Measurements from ENCODE around the gene CALML3. TPM values are rescaled to one million over a fixed set of nuclear protein-coding genes. Genes with fewer than 3 reads are reported as not detected.

CALML3 gene
- total and polyA plus RNA-seq, 2 donors (not counting 1 experiment from before 2014, with no cell fraction given): not detected

DNA sequence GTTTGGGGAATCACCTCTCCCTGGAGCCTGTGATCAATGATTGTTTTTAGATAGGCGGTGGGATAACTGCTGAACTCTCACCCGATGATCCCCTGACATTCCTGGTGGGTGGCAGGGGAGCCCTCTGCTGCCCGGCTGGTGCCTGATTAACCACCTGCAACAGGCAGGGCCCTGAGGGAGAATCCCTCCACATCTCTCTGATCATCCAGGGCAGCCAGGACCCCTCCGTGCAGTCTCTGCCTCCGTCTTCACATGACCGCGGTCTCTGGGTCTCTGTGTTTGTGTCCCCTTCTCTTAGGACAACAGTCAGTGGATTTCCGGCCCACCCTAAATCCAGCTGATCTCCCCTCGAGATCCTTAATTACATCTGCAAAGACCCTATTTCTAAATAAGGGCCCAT lies 42.7 kb upstream of the CALML3 start:
- intact Hi-C loops (cut with micrococcal nuclease): no loop called here
- H3K4me1 ChIP-seq (ENCODE audit: control insufficient read depth in 2 of 2, insufficient read depth in 2 of 2, low read length in 2 of 2): no peaks in the 10 kb centered on the region
- no peak overlapping the region for H3K27ac ChIP-seq (ENCODE audit: low read length in 2 of 2)
- H3K4me3 ChIP-seq (ENCODE audit: control extremely low read depth in 1 of 5, extremely low read depth in 1 of 5, insufficient read depth in 1 of 5, low read depth in 2 of 5, low read length in 4 of 5): no peak overlapping the region
- H2AFZ ChIP-seq (ENCODE audit: insufficient read depth, low read depth, low read length, poor library complexity, severe bottlenecking): no peak overlapping the region
- H4K20me1 ChIP-seq (ENCODE audit: control insufficient read depth, insufficient read depth, low read length, poor library complexity, severe bottlenecking): no peaks in the 10 kb centered on the region
- H3K4me2 ChIP-seq (replicated peaks; ENCODE audit: low read depth, low read length, poor library complexity, severe bottlenecking): no peak overlapping the region
- no peaks in the 10 kb centered on the region for H3K9me3 Mint-ChIP-seq (ENCODE audit: insufficient read depth)
- peaks cover 2% of the 10 kb centered on the region for H3K4me1 Mint-ChIP-seq
- ChIA-PET POLR2A (no interaction called here), CTCF (no interaction called here)
- H3K36me3 ChIP-seq (replicated peaks in 1 of 2; ENCODE audit: control extremely low read depth in 1 of 2, control insufficient read depth in 1 of 2, extremely low read depth in 1 of 2, insufficient read depth in 2 of 2, low read length in 1 of 2): no peaks in the 10 kb centered on the region
- 89% methylated on average over 5 of the region's 9 CpGs for WGBS (ENCODE audit: insufficient coverage)
- peaks cover 11% of the 10 kb centered on the region for H3K27me3 Mint-ChIP-seq
- no peak for ATAC-seq (ENCODE audit: low read depth)
- TF ChIP-seq, protein P1, sequence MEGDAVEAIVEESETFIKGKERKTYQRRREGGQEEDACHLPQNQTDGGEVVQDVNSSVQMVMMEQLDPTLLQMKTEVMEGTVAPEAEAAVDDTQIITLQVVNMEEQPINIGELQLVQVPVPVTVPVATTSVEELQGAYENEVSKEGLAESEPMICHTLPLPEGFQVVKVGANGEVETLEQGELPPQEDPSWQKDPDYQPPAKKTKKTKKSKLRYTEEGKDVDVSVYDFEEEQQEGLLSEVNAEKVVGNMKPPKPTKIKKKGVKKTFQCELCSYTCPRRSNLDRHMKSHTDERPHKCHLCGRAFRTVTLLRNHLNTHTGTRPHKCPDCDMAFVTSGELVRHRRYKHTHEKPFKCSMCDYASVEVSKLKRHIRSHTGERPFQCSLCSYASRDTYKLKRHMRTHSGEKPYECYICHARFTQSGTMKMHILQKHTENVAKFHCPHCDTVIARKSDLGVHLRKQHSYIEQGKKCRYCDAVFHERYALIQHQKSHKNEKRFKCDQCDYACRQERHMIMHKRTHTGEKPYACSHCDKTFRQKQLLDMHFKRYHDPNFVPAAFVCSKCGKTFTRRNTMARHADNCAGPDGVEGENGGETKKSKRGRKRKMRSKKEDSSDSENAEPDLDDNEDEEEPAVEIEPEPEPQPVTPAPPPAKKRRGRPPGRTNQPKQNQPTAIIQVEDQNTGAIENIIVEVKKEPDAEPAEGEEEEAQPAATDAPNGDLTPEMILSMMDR (IDR thresholded peaks at IDR 0.05): no peak
- no peak for TF ChIP-seq EZH2 (IDR thresholded peaks at IDR 0.05; ENCODE audit: borderline replicate concordance, insufficient read depth, low read depth, low read length, poor library complexity, severe bottlenecking)
- no peak for DNase-seq
- no peaks in the 10 kb centered on the region for H3K79me2 ChIP-seq (ENCODE audit: control insufficient read depth, insufficient read depth, low read length)
- H3K27me3 ChIP-seq (replicated peaks in 1 of 4; ENCODE audit: control extremely low read depth in 1 of 4, control insufficient read depth in 3 of 4, insufficient read depth in 4 of 4, low read length in 3 of 4): no peaks in the 10 kb centered on the region
- H3K4me3 Mint-ChIP-seq: no peak overlapping the region
- H3K27ac Mint-ChIP-seq: no peak overlapping the region
- no peak overlapping the region for H3K9ac ChIP-seq (ENCODE audit: low read length)
- H3K9me3 ChIP-seq (ENCODE audit: control extremely low read depth in 1 of 3, control insufficient read depth in 2 of 3, insufficient read depth in 1 of 3, low read length in 2 of 3): peaks cover 0 to 12% (median 0%) of the 10 kb centered on the region in 3 donors

DNA sequence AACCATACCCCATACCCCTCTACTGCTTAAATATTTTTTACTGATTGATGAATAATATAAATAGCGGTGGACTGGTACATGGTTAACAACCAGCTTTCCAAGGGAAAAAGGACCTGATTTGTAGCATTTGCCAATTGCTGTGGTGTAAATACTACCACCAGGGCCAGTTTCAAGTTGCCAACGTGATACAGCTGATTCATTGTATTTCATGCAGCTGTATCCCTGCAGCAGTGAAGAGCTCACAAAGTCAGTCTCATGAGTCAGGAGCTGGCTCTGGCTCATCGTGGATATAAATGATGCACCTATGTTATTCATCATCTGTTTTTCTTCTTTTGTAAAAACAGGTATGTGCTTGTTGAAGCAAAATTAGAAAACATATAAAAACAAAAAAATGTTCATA lies 40.6 kb upstream of the CALML3 start:
- Mint-ChIP-seq H3K27me3 (peaks cover 10% of the 10 kb centered on the region), H3K4me1 (peaks cover 2% of the 10 kb centered on the region), H3K27ac (no peak overlapping the region), H3K4me3 (no peak overlapping the region), H3K9me3 (ENCODE audit: insufficient read depth) (no peaks in the 10 kb centered on the region)
- TF ChIP-seq, protein P1 (IDR thresholded peaks at IDR 0.05): no peak
- no peak for TF ChIP-seq EZH2 (IDR thresholded peaks at IDR 0.05; ENCODE audit: borderline replicate concordance, insufficient read depth, low read depth, low read length, poor library complexity, severe bottlenecking)
- intact Hi-C loops (cut with micrococcal nuclease): no loop called here
- Histone ChIP-seq H3K79me2 (ENCODE audit: control insufficient read depth, insufficient read depth, low read length) (no peaks in the 10 kb centered on the region), H3K4me2 (replicated peaks; ENCODE audit: low read depth, low read length, poor library complexity, severe bottlenecking) (no peak overlapping the region), H3K4me1 (ENCODE audit: control insufficient read depth in 2 of 2, insufficient read depth in 2 of 2, low read length in 2 of 2) (no peaks in the 10 kb centered on the region), H3K4me3 (ENCODE audit: control extremely low read depth in 1 of 5, extremely low read depth in 1 of 5, insufficient read depth in 1 of 5, low read depth in 2 of 5, low read length in 4 of 5) (no peak overlapping the region), H3K27me3 (replicated peaks in 1 of 4; ENCODE audit: control extremely low read depth in 1 of 4, control insufficient read depth in 3 of 4, insufficient read depth in 4 of 4, low read length in 3 of 4) (peaks cover 0 to 2% (median 0%) of the 10 kb centered on the region in 4 experiments), H4K20me1 (ENCODE audit: control insufficient read depth, insufficient read depth, low read length, poor library complexity, severe bottlenecking) (no peaks in the 10 kb centered on the region), H3K27ac (ENCODE audit: low read length in 2 of 2) (no peak overlapping the region), H3K9ac (ENCODE audit: low read length) (no peak overlapping the region), H3K9me3 (ENCODE audit: control extremely low read depth in 1 of 3, control insufficient read depth in 2 of 3, insufficient read depth in 1 of 3, low read length in 2 of 3) (peaks cover 0 to 12% (median 0%) of the 10 kb centered on the region in 3 donors), H2AFZ (ENCODE audit: insufficient read depth, low read depth, low read length, poor library complexity, severe bottlenecking) (no peak overlapping the region), H3K36me3 (replicated peaks in 1 of 2; ENCODE audit: control extremely low read depth in 1 of 2, control insufficient read depth in 1 of 2, extremely low read depth in 1 of 2, insufficient read depth in 2 of 2, low read length in 1 of 2) (no peaks in the 10 kb centered on the region)
- no peak for ATAC-seq (ENCODE audit: low read depth)
- DNase-seq: no peak
- ChIA-PET CTCF (no interaction called here), POLR2A (no interaction called here)
- WGBS (ENCODE audit: insufficient coverage): 67% methylated on average over 1 of the region's 3 CpGs

Measured in B cell (primary cell).